Tibial nerve (tissue), 4 donors: Measurements from ENCODE around the gene ATP8A1. TPM values are rescaled to one million over a fixed set of nuclear protein-coding genes. Genes with fewer than 3 reads are reported as not detected.
A peak's percentile ranks its signal among the peaks of the same experiment; 100 is the strongest.

ENCODE experiments used
- DNase-seq, 2 donors: peaks; one replicate each; pipeline ENCODE4 v3.0.0-alpha.2; 2019; ENCODE audit warnings: low spot score in 2 of 2
- H3K27ac ChIP-seq, 4 donors: fragments of 200-600 bp; sonication (generic) in 3 of 4; one replicate each; pipeline ENCODE4 v1.5.1; 2017 to 2019; ENCODE audit warnings: mild to moderate bottlenecking in 1 of 4
- H3K27me3 ChIP-seq, 2 donors: fragments of 200-600 bp; sonication (generic) in 1 of 2; one replicate each; pipeline versions ENCODE4 v1.5.1 to v1.6.0; 2017 to 2019
- H3K36me3 ChIP-seq, 3 donors: fragments of 200-600 bp; sonication (generic); one replicate each; pipeline ENCODE4 v1.5.1; 2018 to 2019
- H3K4me1 ChIP-seq, 4 donors: fragments of 200-600 bp; sonication (generic) in 3 of 4; one replicate each; pipeline ENCODE4 v1.5.1; 2017 to 2019
- H3K4me3 ChIP-seq, 4 donors: fragments of 200-600 bp; sonication (generic) in 3 of 4; one replicate each; pipeline ENCODE4 v1.5.1; 2017 to 2019; ENCODE audit warnings: mild to moderate bottlenecking in 1 of 4, moderate library complexity in 1 of 4
- H3K9me3 ChIP-seq, 4 donors: fragments of 200-600 bp; sonication (generic) in 3 of 4; one replicate each; pipeline ENCODE4 v1.5.1; 2017 to 2019
- CTCF ChIP-seq, 5 experiments: fragments of 200-600 bp in 3 of 5; fragments of 450-650 bp in 2 of 5; sonication (generic) in 3 of 5; IDR thresholded peaks; one replicate each; pipeline ENCODE4 v1.5.1; 2016 to 2019; ENCODE audit warnings: antibody characterized with exemption in 5 of 5, mild to moderate bottlenecking in 3 of 5, moderate library complexity in 2 of 5
- EP300 ChIP-seq, 2 donors: sonication (generic); formaldehyde crosslinking; IDR thresholded peaks; one replicate each; pipeline ENCODE4 v1.6.1; 2017; ENCODE audit warnings: antibody characterized with exemption in 2 of 2, mild to moderate bottlenecking in 1 of 2
- WGBS, 2 donors: methylation state at CpG; one replicate each; pipeline ENCODE4 v1.1.5; 2018; 5-methylcytosine and 5-hydroxymethylcytosine counted together
- total RNA-seq, 4 donors: library from RNA; depleted of rRNA; stranded (reverse); fragments of >200 nt; gene quantifications; one replicate each; pipeline ENCODE4 v1.1.0, GENCODE V29; 2016

ATP8A1 gene
- total RNA-seq, 4 donors from 2014 or later: 57.9 to 79.7 (median 64.9) TPM

GRCh38 chr4:42359711-42360110 lies 297.2 kb downstream of the ATP8A1 start:
- Histone ChIP-seq H3K4me3 (peak overlapping the region in 1 of 4 donors; percentile 23), H3K27me3 (no peaks in the 10 kb centered on the region), H3K27ac (peak overlapping the region in 3 of 4 donors; percentile 5 to 48 (median 32)), H3K36me3 (no peaks in the 10 kb centered on the region), H3K9me3 (no peaks in the 10 kb centered on the region), H3K4me1 (peaks cover 0 to 9% (median 0%) of the 10 kb centered on the region in 4 donors)
- 61 to 64% methylated on average over 5 of the region's 5 CpGs for WGBS, 2 donors
- DNase-seq: no peak
- TF ChIP-seq CTCF (IDR thresholded peaks at IDR 0.05): no peak
- TF ChIP-seq EP300 (IDR thresholded peaks at IDR 0.05): no peak

Other genes starting within 250 kb of the ATP8A1 start
- gene GRXCR1, start 235.6 kb upstream of the ATP8A1 start, total RNA-seq: not detected